AG20443 (cell line): ENCODE data around the gene MYO9B.
"Not testable (repeated sequence)": the region's sequence is repeated elsewhere in the genome, so short reads cannot be mapped to it uniquely, and the experiment has no call there.

Experiments used
- DNase-seq: peaks from one replicate; pipeline ENCODE4 v3.0.0; 2012; ENCODE audit warnings: low spot score, mixed read lengths

Gene MYO9B

DNA sequence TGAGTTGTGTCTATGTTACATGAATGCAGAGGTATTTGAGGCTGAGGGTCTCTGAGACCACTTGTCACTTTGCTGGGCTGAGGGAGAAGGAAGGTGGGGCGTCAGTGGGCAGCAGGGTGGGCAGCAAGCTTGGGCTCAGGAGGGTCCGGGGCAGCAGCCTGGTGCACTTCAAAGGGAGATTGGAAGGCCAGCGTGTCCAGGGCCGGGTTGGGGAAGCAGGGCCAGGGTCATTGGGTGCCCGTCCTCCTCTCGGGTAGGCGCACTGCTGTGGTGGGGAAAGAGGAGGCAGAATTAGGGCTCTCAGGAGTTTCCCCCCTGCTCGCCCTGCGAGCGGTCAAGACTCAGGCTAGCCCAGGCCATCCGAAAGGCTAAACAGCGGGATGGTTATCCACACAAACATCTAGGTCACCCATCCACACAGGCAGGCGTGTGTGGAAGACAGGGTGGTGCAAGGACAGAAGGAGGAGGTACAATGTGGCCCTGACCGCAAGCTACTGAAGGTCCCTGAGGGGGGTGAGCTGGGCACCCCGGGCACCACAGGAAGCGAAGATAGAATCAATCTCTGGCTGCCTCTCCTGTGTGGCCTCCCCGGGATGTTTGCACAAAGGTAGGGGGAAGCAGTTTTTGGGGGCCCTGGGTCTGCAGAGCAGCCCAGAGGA is 37.7 kb downstream of the MYO9B start:
- DNase-seq, result no peak

DNA sequence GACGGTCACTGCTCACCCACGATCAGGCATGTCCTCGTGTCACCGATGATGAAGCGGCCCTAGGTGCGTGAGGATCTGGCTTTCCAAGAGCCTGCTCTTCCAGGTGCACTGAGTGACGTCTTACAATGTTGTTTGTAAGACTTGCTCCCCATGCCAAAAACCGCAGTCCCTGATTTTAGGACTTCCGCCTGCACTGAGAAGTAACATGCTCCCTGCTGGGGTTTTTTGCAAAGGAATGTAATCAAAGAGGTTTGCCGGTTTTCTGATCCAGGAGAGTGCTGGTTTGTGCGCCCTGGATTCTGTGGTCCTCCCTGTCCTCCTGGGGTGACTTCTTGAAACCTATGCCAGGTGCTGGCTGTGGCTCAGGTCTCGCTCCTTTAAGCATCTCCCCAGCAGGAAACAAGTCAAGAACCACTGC is 38.8 kb downstream of the MYO9B start:
- DNase-seq, result no peak

DNA sequence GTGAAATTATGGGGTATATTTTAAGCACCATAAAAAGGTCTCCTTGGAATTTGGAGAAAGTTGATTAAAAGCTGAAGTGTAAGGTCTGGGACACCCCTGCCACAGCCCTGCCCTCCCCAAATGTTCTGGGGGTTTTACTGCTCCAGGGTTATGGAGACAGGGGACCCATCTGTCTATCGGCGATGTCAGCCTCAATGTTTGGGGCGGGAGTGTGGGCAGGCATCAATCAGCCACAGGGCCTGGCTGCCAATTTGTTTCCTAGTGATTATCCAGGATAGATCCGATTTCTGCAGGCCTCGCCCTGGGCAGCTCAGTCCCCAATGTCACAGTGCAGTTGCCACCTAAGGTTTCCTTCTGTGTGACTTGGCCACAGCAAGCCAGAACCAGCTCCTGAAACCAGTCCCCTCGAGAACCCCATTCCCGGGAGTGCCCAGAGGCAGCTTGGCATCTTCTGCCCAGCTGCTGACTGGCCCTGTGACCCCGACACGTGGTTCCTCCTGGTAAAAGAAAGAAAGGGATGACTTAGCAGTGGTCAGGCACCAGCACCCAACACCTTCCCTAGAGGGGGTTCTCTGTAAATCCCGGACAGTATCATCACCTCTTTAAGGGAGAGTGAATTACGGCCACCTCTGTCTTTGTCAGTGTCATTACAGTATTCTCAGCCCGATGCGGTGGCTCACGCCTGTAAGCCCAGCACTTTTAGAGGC is 41.6 kb downstream of the MYO9B start:
- DNase-seq, result no peak

DNA sequence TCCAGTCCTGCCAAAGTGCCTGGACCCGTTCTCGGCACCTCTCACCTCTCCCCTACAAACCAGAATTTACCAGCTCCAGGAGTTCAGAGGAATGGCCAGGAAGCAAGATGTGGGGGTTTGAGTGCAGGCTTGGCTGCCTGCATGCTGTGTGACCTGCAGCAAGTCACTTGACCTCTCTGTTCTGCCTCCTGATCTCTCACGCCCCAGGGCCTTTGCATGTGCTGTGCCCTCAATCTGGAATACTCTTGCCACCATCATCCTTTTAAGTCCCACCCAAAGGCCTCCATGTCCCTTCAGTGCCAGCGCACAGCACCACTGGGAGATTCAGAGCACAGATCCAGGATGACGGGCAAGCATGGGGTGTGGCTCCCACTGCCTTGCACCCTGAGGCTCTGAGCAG is 43.4 kb downstream of the MYO9B start:
- DNase-seq, result no peak

DNA sequence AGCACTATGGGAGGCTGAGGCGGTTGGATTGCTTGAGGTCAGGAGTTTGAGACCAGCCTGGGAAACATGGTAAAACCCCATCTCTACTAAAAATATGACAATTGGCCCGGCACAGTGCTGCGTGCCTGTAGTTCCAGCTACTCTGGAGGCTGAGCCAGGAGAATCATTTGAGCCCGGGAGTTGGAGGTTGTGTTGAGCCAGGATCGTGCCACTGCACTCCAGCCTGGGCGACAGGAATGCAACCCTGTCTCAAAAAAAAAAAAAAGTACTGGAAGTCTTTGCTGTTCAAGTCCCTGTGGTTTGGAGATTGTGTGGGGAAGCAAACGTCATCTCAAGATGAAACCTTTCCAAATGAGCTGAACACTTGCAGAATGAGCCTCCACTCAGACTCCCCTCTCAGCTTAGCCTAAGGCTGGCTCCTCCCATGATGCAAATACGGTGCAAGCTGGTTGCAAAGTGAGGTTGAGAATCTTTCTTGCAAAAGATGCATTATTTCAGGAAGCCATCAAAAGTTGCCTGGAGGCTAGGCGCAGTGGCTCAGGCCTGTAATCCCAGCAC is 46.2 kb downstream of the MYO9B start:
- peak; percentile 89 for DNase-seq

DNA sequence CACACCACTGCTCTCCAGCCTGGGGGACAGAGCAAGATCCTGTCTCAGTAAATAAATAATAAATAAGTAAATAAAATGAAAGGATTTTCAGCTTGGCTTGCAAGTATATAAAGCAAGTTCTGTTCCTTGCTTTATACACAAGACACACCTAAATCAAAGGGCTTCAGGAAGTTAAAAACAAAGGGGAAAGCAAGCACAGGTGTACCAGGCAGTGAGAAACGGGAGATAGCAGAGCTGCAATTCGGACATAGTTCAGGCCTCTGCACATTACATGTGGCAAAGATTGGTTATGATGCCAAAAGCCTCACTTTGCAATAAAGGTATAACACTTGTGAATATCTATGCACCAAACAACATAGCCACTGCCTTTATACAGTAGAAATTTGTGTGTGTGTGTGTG is 47.5 kb downstream of the MYO9B start:
- DNase-seq, result no peak

DNA sequence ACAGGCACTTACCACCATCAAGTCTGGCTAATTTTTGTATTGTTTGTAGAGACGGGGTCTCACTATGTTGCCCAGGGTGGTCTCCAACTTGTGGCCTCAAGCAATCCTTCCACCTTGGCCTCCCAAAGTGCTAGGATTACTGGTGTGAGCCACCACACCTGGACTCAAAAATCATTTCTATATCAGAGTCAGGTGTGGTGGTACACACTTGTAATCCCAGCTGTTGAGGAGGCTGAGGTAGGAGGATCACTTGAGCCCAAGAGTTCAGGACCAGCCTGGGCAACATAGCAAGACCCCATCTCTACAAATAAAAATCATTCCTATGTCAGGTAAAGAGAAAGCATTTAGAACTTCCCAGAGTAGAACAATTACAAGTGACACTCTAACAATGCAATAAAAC is 48.4 kb downstream of the MYO9B start:
- no peak for DNase-seq

DNA sequence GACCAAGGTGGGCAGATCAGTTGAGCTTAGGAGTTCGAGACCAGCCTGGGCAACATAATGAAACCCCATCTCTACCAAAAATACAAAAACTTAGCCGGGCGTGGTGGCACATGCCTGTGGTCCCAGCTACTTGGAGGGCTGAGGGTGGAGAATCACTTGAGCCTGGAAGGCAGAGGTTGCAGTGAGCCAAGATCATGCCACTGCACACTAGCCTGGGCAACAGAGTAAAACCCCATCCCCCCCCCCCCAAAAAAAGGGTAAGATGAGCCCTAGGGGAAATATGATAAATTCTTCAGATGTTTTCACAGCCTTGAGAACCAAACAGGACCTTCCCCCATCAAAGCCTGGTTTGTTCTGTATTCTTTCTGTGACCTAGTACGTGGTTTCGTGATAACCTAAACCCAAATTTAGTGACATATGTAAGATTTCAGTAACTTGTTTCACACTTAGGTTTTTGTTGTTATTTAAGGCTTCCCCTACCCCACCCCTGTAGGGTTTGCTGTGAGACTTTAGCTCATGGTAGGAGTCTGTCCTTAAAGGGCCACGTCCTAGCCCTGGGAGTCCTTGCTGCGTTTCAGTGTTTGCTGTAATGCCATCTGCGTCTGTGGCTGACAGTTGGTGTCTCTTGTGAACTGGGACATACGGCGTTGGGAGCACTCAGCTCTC is 49.6 kb downstream of the MYO9B start:
- DNase-seq, result peak; percentile 37

DNA sequence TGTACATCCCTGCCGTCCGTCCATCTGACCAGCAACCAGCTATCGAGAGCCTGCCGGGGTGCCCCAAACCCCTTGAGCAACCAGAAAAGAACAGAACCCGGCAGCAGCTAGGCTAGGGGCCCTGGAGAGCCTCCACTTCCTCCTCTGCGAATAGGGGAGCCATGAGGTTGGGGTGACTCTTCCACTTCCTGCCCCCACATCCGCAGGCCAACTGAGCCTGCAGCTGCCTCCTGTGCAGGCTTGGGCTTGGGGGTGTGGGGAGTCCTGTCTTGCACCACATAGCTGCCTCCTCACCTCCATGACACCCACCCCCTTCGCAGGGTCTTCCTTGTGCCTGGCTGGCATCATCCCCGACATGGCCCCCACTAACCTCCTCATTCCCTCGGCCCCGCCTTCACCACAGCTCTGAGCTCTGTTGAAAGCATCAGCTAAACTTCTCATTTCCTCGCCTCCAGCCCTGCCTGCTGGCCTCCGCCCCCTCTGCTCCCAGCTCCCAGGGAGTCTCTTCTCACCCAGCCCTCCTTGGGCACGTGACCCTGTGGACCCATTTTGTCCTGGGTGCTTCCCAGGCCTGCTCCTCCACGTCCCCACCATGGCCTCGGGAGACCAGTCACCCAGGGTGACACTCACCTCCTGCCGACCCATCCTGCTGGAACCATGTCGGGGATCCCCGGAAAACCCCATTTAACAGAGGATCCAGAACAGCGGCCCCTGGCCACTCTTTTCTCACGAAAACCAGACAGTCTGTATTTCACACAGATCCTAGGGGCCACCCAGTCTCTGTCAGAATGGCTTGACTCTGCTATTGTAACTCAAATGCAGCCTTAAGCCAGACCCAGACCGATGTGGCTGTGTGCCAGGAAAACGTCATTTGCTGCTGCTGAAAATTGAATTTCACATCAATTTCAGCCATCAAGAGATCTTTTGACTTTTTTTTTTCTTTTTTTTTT is 50.4 kb downstream of the MYO9B start:
- DNase-seq, result peak; percentile 57

DNA sequence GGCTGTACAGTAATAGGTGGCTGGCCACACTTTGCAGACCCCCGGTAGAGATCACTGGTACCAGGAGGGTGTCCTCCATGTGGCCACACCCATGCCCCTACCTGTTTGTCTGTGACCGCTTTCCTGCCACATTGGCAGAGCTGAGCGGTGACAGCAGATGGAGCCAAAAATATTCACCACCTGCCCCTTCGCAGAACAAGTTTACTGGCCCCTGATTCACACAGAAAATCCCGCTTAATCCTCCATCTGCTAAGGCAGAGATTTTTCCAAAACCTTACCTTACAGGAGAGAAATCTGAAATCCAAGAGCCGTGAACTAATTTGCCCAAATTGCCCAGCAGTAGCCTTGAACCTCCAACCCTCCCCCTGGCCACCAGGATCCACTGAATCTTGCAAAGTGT is 52.1 kb downstream of the MYO9B start:
- no peak for DNase-seq

DNA sequence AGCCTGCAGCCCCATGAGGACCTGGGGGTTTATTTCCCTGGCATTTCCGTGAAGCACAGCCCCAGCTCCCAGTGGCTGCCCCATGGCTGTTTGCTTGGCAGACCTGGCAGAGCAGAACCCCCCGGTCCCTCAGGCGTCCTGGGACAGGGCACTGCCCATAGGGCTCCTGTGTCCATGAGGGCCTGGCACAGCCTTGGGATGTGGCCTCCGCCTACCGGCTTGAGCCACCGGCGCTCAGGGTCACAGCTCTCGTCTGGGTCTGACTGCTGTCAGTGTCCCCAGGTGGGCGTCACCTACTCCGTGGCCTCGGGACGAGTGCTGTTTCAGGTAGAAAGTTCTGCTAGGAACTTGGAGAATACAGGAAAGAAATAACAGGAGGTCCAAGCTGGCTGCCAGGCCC is 52.8 kb downstream of the MYO9B start:
- DNase-seq, result no peak

DNA sequence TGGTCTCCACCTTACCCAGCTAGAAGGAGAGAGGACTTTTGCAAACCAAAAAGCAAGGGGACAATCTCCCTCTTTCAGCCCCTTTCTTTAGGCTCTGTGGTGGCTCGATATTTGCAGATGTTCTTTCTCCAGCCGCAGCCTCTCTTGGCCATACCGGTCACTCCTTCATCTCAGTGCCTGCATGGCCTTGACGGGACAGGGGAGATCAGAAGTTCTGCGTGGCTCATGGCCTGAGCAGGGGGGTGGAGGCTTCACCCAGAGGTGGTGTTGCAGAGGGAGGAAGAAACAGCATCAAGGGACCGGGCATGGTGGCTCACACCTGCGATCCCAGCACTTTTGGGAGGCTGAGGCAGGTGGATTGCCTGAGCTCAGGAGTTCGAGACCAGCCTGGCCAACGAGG is 53.2 kb downstream of the MYO9B start:
- no peak for DNase-seq

DNA sequence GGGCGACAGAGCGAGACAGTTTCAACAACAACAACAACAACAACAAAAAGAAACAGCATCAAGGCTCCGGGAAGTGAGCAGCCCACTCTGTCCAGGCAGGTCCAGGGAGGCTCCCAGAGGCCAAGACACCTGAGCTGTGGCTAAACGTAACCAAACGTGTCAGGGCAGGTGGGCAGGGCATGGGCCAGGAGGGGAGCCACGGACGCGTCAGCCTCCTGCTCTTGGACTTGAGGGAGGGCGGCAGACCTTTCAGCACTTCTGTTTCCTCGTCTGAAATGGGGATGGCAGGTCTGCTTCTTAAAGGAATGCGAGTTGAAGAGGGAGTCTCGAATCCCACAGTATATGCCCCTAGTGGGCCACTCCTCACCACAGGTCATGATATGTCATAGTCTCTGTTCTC is 53.8 kb downstream of the MYO9B start:
- DNase-seq, result no peak

DNA sequence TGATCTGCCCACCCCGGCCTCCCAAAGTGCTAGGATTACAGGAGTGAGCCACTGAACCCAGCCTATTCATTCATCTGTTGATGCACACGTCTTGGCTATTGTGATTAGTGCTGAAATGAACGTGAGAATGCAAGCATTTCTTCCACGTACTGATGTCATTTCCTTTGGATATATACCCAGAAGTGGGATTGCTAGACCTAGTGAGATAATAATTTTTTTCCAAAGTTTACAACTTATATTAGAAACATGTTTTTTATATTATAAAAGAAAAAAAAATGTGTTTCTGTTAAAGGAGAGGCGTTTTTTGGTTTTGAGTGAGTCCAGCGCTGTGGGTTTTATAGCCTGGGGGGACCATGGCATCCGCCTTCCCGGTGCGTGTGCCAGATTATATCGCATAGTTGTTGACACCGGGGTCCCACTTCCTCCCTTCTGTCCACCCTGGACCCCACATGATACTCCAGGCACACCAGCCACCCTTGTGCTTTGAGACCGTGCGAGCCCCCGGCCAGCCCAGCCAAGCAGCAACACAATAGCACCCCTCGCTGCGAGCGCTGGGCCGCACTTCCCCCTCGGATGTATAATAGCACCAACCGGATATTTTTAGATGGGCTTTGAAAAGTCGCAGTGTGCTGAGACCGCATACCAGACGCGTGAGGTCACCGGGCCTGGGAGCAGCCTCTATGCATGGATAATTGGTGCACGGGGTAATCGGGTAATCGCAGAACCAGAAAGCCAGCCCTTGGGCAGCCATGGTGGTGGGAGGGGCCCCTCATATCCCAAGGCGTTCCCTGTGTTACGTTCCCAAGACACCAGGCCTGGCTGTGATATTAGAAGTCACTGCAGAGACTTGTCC is 59.6 kb downstream of the MYO9B start:
- peak; percentile 94 for DNase-seq

DNA sequence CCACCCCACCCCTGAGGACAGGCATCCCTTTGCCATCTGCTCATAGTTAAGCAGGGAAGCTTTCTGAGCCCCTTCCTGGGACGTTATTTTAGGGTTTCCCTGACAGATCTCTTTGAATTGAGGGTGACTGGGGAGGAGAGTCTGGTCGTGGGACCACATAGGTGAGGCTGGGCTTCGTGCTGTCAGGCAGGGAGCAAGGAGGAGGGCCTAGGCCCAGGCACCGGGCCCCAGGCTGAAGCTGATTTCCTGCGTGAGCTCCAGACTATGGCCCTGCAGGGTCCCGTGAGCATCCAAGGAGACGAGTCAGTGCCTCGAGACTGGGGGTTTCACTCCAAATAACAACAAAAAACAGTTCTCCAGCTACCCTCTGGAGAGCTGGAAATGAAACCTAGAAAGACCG is 60.4 kb downstream of the MYO9B start:
- no peak for DNase-seq

DNA sequence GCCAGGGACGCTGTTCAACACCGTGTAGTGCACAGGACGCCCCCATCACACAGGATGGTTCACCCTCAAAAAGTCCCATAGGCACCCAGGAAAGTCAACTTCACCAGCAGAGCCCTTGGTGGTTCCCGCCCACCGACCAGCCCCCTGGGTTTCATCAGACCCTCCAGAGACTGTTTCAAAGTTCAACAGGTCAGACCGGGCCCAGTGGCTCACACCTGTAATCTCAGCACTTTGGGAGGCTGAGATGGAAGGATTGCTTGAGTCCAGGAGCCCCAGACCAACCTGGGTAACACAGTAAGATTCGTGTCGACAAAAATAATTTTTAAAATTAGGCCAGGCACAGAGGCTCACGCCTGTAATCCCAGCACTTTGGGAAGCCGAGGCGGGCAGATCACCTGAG is 61.0 kb downstream of the MYO9B start:
- no peak for DNase-seq

DNA sequence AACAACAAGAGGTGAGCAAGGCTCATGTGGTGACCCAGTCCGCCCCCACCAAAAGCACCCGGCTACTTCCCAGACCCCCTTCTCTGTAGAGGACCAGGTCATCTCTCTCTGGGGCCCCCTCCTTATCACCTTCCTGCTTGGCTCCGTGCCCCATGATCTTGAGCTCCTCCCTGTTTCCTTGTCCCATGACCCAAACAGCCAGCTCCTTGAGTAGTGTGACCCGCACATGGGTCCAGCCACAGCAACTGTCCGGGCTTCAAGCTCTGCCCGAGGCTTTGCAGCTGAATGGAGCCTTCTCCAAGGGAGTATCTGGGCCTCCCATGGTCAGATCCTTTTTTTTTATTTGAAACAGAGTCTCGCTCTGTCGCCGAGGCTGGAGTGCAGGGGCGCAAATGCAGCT is 61.8 kb downstream of the MYO9B start:
- DNase-seq, result no peak

DNA sequence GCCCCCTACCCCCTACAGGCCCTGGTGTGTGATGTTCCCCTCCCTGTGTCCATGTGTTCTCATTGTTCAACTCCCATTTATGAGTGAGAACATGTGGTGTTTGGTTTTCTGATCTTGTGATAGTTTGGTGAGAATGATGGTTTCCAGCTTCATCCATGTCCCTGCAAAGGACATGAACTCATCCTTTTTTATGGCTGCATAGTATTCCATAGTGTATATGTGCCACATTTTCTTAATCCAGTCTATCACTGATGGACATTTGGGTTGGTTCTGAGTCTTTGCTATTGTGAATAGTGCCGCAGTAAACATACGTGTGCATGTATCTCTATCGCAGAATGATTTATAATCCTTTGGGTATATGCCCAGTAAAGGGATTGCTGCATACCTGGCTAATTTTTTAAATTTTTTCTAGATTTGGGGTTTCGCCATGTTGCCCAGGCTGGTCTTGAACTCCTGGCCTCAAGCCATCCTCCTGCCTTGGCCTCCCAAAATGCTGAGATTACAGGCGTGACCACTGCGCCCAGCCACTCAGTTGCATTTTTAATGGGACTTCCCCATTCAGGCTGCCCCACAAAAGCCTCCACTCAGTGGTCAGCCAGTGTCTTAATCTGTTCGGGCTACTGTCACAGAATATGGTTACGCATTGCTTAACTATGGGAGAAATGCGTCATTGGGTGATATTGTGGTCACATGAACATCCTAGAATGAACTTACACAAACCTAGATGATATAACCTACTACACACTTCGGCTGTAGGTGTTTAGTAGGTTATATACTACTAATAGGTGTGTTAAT is 62.7 kb downstream of the MYO9B start:
- DNase-seq, result not testable (repeated sequence)

DNA sequence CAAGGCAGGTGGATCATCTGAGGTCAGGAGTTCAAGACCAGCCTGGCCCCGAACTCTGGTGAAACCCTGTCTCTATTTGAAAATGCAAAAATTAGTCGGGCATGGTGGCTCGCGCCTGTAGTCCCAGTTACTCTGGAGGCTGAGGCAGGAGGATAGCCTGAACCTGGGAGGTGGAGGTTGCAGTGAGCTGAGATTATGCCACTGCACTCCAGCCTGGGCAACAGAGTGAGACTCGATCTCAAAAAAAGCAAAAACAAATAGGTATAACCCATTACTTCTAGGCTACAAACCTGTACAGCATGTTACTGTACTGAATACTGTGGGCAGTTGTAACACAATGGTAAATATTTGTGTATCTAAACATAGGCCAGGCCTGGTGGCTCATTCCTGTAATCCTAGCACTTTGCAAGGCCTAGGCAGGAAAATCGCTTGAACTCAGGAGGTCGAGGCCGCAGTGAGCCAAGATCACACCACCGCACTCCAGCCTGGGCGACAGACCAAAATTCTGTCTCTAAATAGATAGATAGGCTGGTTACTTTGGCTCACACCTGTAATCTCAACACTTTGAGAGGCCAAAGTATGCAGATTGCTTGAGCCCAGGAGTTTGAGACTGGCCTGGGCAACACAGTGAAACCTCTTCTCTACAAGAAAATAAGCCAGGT is 63.5 kb downstream of the MYO9B start:
- DNase-seq, result no peak

DNA sequence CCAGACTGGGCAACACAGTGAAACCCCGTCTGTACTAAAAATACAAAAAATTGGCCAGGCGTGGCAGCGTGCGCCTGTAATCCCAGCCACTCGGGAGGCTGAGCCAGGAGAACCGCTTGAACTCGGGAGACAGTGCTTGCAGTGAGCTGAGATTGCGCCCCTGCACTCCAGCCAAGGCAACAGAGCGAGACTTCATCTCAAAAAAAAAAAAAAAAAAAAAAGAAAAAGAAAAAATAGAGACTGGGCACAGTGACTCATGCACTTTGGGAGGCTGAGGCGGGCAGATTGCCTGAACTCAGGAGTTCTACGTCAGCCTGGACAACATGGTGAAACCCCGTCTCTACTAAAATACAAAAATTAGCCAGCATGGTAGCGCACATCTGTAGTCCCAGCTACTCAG is 69.2 kb downstream of the MYO9B start:
- not testable (repeated sequence) for DNase-seq
